8988T (cell line): Measurements from ENCODE around the gene CBX6.

Experiments
- DNase-seq: peaks from one replicate; pipeline ENCODE4 v3.0.0; 2011

CBX6 gene

GRCh38 chr22:38872831-38873248 is 824 bp upstream of the CBX6 start:
- DNase-seq, result no peak

- DNase-seq, result no peak
These were observed 450 bp downstream of the CBX6 start for GRCh38 chr22:38871360-38872171.

GRCh38 chr22:38870791-38871359 is 1.1 kb downstream of the CBX6 start:
- DNase-seq, result no peak

GRCh38 chr22:38870312-38870741 is 1.7 kb downstream of the CBX6 start:
- peak; percentile 66 for DNase-seq

- no peak for DNase-seq
These were observed 2.4 kb downstream of the CBX6 start for GRCh38 chr22:38869663-38870062.

- peak; percentile 94 for DNase-seq
These were observed 3.1 kb downstream of the CBX6 start for GRCh38 chr22:38868886-38869381.

GRCh38 chr22:38868286-38868721 is 3.7 kb downstream of the CBX6 start:
- no peak for DNase-seq

- no peak for DNase-seq
These were observed 4.3 kb downstream of the CBX6 start for GRCh38 chr22:38867471-38868285.

- DNase-seq, result no peak
These were observed 4.9 kb downstream of the CBX6 start for GRCh38 chr22:38867124-38867455.

- no peak for DNase-seq
These were observed 5.5 kb downstream of the CBX6 start for GRCh38 chr22:38866399-38867123.

GRCh38 chr22:38866024-38866398 is 6.0 kb downstream of the CBX6 start:
- no peak for DNase-seq

GRCh38 chr22:38865201-38866023 is 6.6 kb downstream of the CBX6 start:
- DNase-seq, result no peak

GRCh38 chr22:38864361-38865191 is 7.4 kb downstream of the CBX6 start:
- no peak for DNase-seq

GRCh38 chr22:38863531-38864131 is 8.4 kb downstream of the CBX6 start:
- DNase-seq, result no peak

- no peak for DNase-seq
These were observed 9.4 kb downstream of the CBX6 start for GRCh38 chr22:38862375-38863329.

- no peak for DNase-seq
These were observed 10.1 kb downstream of the CBX6 start for GRCh38 chr22:38861927-38862326.

GRCh38 chr22:38861170-38861876 is 10.7 kb downstream of the CBX6 start:
- no peak for DNase-seq

- DNase-seq, result no peak
These were observed 11.5 kb downstream of the CBX6 start for GRCh38 chr22:38860283-38861169.
